SU-DHL-6 (cell line): ENCODE results near the gene MACF1.
"Not testable (repeated sequence)": the region's sequence is repeated elsewhere in the genome, so short reads cannot be mapped to it uniquely, and the experiment has no call there.

ENCODE experiments used
- H2AFZ ChIP-seq: fragments of 200-600 bp; sonication (generic); 2 replicates; pipeline ENCODE4 v1.6.1; 2014; ENCODE audit warnings: low read depth, mild to moderate bottlenecking, moderate library complexity, mixed read lengths, antibody characterized with exemption, low read length; ENCODE audit not compliant: severe bottlenecking
- H3F3A ChIP-seq: fragments of 200-600 bp; shearing (Covaris generic); 2 replicates; pipeline ENCODE4 v1.6.0; 2016; ENCODE audit warnings: antibody characterized with exemption, mild to moderate bottlenecking; ENCODE audit not compliant: insufficient read depth
- H3K27ac ChIP-seq: fragments of 200-600 bp; sonication (generic); 2 replicates; pipeline ENCODE4 v1.5.1; 2016; ENCODE audit warnings: low read depth, mild to moderate bottlenecking, low read length, moderate library complexity, mixed read lengths
- H3K27me3 ChIP-seq: fragments of 200-600 bp; sonication (generic), shearing (Covaris generic); 2 replicates; pipeline ENCODE4 v1.6.0; 2014; ENCODE audit warnings: mild to moderate bottlenecking, low read length
- H3K36me3 ChIP-seq: fragments of 200-600 bp; sonication (generic); 2 replicates; pipeline ENCODE4 v1.6.1; 2014; ENCODE audit warnings: mild to moderate bottlenecking, low read length, mixed read lengths
- H3K4me2 ChIP-seq: fragments of 300-600, 200-600 bp; shearing (Covaris generic), sonication (generic); 2 replicates; pipeline ENCODE4 v1.6.0; 2014; ENCODE audit warnings: low read length, low read depth, mild to moderate bottlenecking; ENCODE audit not compliant: poor library complexity, severe bottlenecking
- H3K4me3 ChIP-seq: fragments of 200-600 bp; sonication (generic); 2 replicates; pipeline ENCODE4 v1.5.1; 2014; ENCODE audit warnings: antibody characterized with exemption, low read length, mild to moderate bottlenecking, mixed read lengths; ENCODE audit not compliant: insufficient read depth, poor library complexity, severe bottlenecking
- H3K79me2 ChIP-seq: fragments of 200-600 bp; sonication (generic); 2 replicates; pipeline ENCODE4 v1.6.1; 2014; ENCODE audit warnings: mild to moderate bottlenecking, low read length, moderate library complexity; ENCODE audit not compliant: insufficient read depth
- H3K9ac ChIP-seq: fragments of 200-600 bp; sonication (generic); 2 replicates; pipeline ENCODE4 v1.7.0; 2014; ENCODE audit warnings: mild to moderate bottlenecking, low read length
- H3K9me2 ChIP-seq: fragments of 200-600 bp; sonication (generic); replicated peaks from 2 replicates; pipeline ENCODE4 v1.6.1; 2014; ENCODE audit warnings: low read length; ENCODE audit not compliant: insufficient read depth
- H3K9me3 ChIP-seq: fragments of 200-600 bp; sonication (generic); 2 replicates; pipeline ENCODE4 v1.6.1; 2014; ENCODE audit warnings: low read length, mixed read lengths; ENCODE audit not compliant: insufficient read depth
- H4K20me1 ChIP-seq: fragments of 200-600 bp; sonication (generic); 2 replicates; pipeline ENCODE4 v1.6.1; 2014; ENCODE audit warnings: low read depth, mild to moderate bottlenecking, antibody characterized with exemption, low read length, moderate library complexity, mixed read lengths
- EZH2phosphoT487 ChIP-seq: fragments of 200-600 bp; sonication (generic), shearing (Covaris generic); conservative IDR thresholded peaks from 2 replicates; pipeline ENCODE4 v1.6.1; 2018; ENCODE audit warnings: mild to moderate bottlenecking, antibody characterized with exemption, low read length, moderate library complexity, mixed read lengths
- TF ChIP-seq, protein P1 (sequence below): fragments of 200-600 bp; sonication (generic); IDR thresholded peaks from one replicate; pipeline ENCODE4 v1.5.1; 2017; ENCODE audit warnings: antibody characterized with exemption, mild to moderate bottlenecking, low read length, moderate library complexity; ENCODE audit not compliant: insufficient read depth, poor library complexity, severe bottlenecking

MACF1 gene

DNA sequence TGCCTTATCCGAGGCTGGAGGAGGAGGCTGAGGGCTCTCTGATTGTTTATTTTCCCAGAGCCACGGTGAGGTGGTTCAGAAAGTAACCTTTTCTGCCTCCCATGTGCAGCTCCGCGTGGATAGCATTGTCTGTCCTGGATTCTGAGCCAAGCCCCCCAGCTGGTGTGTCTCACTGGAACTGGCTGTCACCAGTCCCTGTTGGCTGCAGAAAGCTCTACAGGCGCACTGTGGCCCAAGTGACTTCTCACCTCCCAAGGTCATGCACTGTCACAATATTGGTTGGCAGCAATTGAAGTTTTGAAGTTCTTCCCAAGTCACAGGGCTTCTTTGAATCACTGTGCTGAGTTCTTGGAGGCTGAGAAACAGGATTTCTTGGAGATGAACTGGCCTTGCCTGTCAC lies 295.2 kb downstream of the MACF1 start:
- Histone ChIP-seq H3K79me2 (no peaks in the 10 kb centered on the region), H3K27me3 (no peaks in the 10 kb centered on the region), H4K20me1 (no peaks in the 10 kb centered on the region), H3K27ac (no peak overlapping the region), H3K36me3 (no peaks in the 10 kb centered on the region), H3K9me2 (no peaks in the 10 kb centered on the region), H2AFZ (no peak overlapping the region), H3K9me3 (no peaks in the 10 kb centered on the region), H3K4me3 (no peak overlapping the region), H3K9ac (no peak overlapping the region), H3K4me2 (no peak overlapping the region), H3F3A (no peaks in the 10 kb centered on the region)
- no peak for TF ChIP-seq EZH2phosphoT487
- TF ChIP-seq, protein P1, sequence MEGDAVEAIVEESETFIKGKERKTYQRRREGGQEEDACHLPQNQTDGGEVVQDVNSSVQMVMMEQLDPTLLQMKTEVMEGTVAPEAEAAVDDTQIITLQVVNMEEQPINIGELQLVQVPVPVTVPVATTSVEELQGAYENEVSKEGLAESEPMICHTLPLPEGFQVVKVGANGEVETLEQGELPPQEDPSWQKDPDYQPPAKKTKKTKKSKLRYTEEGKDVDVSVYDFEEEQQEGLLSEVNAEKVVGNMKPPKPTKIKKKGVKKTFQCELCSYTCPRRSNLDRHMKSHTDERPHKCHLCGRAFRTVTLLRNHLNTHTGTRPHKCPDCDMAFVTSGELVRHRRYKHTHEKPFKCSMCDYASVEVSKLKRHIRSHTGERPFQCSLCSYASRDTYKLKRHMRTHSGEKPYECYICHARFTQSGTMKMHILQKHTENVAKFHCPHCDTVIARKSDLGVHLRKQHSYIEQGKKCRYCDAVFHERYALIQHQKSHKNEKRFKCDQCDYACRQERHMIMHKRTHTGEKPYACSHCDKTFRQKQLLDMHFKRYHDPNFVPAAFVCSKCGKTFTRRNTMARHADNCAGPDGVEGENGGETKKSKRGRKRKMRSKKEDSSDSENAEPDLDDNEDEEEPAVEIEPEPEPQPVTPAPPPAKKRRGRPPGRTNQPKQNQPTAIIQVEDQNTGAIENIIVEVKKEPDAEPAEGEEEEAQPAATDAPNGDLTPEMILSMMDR: no peak

DNA sequence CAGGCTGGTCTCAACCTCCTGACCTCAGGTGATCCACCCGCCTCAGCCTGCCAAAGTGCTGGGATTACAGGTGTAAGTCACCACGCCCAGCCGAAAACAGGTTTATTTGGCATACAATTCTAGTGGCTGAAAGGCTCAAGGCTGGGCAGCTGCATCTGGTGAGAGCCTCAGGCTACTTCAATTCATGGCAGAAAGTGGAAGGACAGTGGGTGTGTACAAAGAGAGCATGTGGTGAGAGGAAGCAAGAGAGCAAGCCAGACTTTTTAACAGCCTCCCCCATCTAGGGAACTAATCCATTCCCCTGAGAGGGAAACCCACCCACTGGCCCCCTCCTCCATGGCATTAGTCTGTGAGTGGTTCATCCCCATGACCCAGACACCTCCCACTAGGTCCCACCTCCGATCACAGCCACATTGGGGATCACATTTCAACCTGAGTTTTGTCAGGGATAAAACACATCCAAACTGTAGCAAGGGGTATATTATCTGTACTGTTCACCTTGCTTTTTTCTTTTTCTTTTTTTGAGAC lies 296.4 kb downstream of the MACF1 start:
- Histone ChIP-seq H3K79me2 (no peaks in the 10 kb centered on the region), H3K4me2 (no peak overlapping the region), H3K36me3 (no peaks in the 10 kb centered on the region), H3K4me3 (no peak overlapping the region), H3K9ac (no peak overlapping the region), H2AFZ (no peak overlapping the region), H3K27ac (no peak overlapping the region), H3K27me3 (no peaks in the 10 kb centered on the region), H3F3A (no peaks in the 10 kb centered on the region), H3K9me2 (no peaks in the 10 kb centered on the region), H4K20me1 (no peaks in the 10 kb centered on the region), H3K9me3 (no peaks in the 10 kb centered on the region)
- no peak for TF ChIP-seq EZH2phosphoT487

DNA sequence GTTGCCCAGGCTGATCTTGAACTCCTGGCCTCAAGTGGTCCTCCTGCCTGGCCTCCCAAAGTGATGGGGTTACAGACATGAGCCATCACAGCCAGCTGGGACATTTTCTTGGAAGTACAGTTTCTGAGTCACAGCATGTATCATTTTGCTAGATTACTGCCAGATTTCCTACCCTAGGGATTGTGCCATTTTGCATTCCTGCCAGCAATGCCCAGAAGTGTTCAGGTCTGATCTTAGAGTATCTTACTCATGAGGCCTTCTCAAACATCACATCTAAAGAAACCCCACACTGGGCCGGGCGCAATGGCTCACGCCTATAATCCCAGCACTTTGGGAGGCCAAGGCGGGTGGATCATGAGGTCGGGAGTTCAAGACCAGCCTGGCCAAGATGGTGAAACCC lies 297.2 kb downstream of the MACF1 start:
- Histone ChIP-seq H2AFZ (no peak overlapping the region), H3K4me2 (no peak overlapping the region), H3K9ac (no peak overlapping the region), H3K27me3 (no peaks in the 10 kb centered on the region), H3K36me3 (no peaks in the 10 kb centered on the region), H3K79me2 (no peaks in the 10 kb centered on the region), H3K9me2 (no peaks in the 10 kb centered on the region), H3K9me3 (no peaks in the 10 kb centered on the region), H3K27ac (no peak overlapping the region), H4K20me1 (no peaks in the 10 kb centered on the region), H3F3A (no peaks in the 10 kb centered on the region), H3K4me3 (no peak overlapping the region)
- TF ChIP-seq, protein P1: no peak
- TF ChIP-seq EZH2phosphoT487: no peak

DNA sequence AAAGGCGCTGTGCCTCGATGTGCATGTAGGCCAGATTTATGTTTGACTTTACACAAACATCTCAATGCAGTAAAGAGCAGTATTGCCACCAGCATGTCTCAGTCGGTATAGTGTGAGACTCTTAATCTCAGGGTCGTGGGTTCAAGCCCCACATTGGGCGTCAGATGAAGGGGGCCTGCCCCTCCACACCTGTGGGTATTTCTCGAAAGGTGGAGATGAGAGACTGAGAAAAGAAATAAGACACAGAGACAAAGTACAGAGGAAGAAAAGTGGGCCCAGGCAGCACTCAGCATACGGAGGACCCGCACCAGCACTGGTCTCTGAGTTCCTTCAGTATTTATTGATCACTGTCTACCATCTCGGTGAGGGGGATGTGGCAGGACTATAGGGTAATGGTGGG lies 299.9 kb downstream of the MACF1 start:
- H3K4me2 ChIP-seq, H3F3A ChIP-seq, H2AFZ ChIP-seq, H3K9me2 ChIP-seq, H3K27ac ChIP-seq, H3K79me2 ChIP-seq, H3K36me3 ChIP-seq, H3K9me3 ChIP-seq, H3K27me3 ChIP-seq, H4K20me1 ChIP-seq, H3K4me3 ChIP-seq, H3K9ac ChIP-seq: not testable (repeated sequence)
